GM18498 (cell line): ENCODE measurements around the gene SMAP1.

Experiments used
- ATAC-seq: cut with Tn5 transposase; IDR thresholded peaks from one replicate; pipeline ENCODE4 v1.9.1; 2021; ENCODE audit warnings: mild to moderate bottlenecking, moderate library complexity; ENCODE audit not compliant: unreplicated experiment

SMAP1 gene

DNA sequence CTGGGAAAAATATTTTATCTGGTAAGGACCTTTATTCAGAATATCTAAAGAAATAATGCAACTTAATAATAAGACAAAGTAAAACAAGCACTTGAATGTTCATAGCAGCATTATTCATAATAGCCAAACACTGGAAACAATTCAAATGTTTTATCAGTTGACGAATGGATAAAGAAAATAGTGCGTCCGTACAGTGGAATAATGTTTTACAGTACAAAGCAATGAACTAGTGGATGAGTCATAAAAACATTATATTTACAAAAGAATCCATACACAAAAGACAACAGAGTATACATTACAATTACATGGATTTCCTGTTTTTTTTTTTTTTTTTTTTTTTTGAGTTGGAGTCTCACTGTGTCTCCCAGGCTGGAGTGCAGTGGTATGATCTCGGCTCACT, 12.7 kb downstream of the SMAP1 start:
- ATAC-seq, result no peak

- no peak for ATAC-seq
These were observed 17.3 kb downstream of the SMAP1 start for GRCh38 chr6:70684794-70685493.

DNA sequence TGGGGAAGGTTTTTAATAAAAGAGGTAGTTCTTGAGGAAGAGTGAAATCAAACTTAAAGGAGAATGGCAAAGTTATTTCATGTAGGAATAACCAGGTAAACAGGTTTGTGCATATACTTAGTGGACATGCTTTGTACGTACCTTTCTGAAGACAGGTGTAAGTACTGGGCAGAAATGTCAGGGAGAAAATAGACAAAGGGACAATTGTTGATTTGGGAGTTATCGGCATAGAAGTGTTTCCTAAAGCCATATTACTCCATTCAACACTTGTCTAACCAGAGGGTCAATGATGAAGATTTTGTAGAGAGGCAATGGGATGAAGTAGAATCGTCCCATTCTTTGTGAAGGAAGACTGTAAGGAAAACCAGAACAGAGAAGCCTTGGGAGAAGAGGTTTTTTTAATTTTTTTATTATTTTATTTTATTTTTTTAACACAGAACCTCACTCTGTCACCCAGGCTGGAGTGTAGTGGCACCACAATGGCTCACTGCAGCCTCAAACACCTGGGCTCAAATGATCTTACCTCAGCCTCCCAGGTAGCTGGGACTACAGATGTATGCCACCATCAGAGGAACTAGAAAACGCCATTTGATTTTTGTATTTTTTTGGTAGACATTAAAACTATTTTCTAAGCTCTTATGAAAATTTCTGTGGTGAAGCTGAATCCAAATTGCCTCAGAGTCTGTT, 18.0 kb downstream of the SMAP1 start:
- no peak for ATAC-seq

DNA sequence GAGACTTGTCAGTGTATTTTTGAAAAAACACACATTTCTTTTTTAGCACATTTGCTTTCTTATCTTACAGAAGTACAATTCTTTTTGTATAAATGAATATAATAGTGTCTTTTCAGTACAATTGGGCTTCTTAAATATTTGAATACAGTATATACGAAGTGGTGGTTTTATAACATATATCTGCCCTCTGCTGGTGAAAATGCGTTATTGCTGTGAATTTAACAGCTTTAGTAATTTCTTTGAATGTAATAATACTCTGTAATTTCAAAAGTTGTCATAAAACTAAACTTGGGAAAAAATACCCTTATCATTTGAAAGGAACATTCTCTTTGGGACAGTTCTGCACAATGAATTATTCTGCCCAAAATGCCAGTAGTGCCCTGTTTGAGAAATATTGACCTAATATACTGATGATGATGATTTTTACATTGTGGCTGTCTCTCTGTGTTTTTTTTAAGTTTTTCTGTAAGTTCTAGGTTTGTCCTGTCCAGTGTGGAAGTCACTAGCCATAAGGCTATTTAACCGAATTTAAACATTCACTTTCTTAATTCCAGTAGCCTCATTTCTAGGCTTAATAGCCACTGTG, 19.0 kb downstream of the SMAP1 start:
- ATAC-seq, result peak; percentile 43

GRCh38 chr6:70693887-70694286, 26.2 kb downstream of the SMAP1 start:
- ATAC-seq, result no peak

- no peak for ATAC-seq
These were observed 26.7 kb downstream of the SMAP1 start for GRCh38 chr6:70694371-70694770.

GRCh38 chr6:70700922-70701876, 33.5 kb downstream of the SMAP1 start:
- no peak for ATAC-seq

- no peak for ATAC-seq
These were observed 38.1 kb downstream of the SMAP1 start for GRCh38 chr6:70705772-70706171.

- ATAC-seq, result no peak
These were observed 38.9 kb downstream of the SMAP1 start for GRCh38 chr6:70706491-70707123.

DNA sequence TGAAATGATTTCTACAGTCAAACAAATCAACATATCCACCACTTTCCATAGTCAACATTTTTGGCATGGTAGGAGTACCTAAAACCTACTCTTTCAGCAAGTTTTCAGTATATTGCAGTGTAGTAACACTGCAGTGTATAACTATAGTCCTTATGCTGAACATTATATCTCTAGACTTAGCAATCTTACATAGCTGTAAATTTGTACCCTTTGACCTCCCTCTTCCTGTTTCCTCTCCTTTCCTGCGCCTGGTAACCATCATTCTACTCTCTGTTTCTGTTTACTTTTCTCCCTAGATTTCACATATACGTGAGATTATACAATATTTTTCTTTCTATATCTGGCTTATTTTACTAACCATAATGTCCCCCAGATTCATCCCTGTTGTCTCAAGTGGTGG, 40.2 kb downstream of the SMAP1 start:
- ATAC-seq, result no peak

GRCh38 chr6:70708448-70708847, 40.8 kb downstream of the SMAP1 start:
- peak; percentile 43 for ATAC-seq

DNA sequence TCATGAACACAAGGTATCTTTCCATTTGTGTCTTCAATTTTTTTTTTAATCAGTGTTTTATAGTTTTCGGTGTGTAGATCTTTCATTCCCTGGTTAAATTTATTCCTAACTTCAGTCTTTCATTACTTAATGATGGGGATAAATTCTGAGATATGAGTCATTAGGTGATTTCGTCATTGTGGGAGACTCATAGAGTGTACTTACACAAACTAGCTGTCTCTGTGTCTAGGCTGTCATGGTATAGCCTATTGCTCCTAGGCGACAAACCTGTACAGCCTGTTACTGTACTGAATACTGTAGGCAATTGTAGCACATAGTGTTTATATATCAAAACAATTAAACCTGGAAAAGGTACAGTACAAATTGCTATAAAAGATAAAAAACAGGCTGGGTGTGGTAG, 42.1 kb downstream of the SMAP1 start:
- no peak for ATAC-seq

DNA sequence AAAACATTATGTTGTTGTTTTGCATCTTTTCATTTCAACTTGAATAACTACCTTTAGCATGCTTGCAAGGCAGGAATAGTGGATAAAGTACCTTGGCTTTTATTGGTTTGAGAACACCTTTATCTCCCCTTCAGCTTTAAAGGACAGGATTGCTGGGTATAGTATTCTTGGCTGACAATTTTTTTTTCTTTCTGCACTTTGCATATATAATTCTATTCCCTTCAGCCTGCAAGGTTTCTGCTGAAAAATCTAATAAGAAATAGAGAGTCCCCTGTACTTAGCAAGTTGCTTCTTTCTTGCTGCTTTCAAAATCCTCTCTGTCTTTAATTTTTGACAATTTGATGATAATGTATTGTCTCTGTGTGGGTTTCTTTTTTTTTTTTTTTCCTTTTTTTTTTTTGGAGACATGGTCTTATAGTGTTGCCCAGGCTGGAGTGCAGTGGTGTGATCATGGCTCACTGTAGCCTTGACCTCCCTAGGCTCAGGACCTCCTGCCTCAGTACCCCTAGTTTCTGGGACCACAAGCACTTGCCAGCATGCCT, 47.1 kb downstream of the SMAP1 start:
- ATAC-seq, result no peak

DNA sequence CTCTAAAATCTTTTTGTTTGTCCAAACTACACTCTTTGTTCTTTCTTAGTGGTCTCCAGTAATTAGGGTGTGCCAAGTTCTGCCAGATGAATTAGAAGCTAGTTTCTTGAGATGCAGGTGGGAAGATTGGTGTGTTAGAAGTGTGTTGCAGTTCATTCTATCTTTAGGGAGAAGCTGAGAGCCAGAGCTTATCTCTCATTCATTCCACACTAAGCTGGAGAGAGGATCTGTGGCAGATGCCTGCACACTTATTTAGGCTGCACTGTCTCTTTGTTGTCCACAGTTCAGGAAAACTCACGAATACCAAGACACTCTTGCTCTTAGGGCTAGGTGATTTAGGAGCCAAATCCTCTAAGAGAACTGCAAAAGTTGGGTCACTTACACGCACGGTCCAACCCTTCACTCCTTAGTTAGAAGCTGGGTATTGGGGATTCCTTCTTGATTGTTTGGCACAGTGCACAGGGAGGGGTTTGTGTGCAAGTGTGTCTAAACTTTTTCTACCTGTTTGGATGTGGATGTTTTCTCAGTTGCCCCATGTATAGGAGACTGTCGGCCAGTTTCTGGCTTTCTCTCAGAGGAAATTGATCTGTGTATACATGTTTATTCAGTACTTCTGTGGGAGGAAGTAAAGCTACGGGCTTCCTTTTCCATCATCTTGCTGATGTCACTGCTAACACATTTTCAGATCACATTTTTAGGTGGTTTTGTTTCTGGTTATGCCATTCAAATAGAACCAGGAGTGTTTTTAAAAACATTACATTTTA, 49.5 kb downstream of the SMAP1 start:
- ATAC-seq, result peak; percentile 70

DNA sequence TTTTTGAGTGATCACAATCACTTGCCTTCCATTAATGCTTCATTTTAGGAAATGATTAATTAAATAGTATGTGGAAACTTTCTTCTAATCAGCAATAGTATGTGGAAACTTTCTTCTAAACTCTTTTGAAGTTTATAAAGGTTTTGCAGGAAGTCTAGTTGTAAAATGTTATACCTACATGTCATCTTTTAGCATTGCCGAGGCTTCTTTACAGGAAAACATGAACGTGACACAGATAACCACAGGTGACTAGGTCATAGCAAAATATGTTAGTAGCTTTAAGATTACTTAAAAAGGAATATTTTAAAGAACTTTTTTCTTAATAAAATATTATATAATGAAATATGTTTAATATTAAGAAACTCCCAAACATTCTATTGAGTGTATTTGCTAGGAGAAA, 56.8 kb downstream of the SMAP1 start:
- ATAC-seq, result no peak

DNA sequence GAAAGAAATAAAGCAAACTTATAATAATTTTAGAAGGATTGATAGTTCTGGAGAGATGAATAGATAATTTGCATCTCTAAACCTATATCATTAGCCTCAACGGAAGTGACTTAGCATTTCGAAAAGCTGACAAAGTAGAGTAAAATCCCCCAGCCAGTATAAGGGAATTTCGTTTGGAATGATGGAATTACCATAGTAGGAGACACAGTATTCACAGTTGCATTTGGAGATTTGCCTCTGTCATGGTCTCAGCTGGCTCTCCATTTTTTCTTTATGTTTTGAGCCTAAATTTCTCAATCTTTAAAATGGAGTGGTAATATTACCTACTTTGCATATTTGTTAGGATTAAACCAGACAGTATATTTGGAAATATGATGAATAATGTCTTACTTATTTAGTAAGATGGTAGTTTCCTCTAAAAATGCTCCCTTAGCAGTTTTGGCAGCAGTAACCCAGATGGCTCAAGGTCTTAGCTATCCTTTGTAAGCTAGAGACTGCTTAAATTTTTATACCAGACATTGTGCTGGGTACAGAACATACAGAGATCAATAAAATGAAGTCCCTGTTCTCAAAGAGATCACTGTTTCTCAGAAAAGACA, 58.2 kb downstream of the SMAP1 start:
- ATAC-seq, result no peak

GRCh38 chr6:70734381-70734780, 66.7 kb downstream of the SMAP1 start:
- ATAC-seq, result no peak

DNA sequence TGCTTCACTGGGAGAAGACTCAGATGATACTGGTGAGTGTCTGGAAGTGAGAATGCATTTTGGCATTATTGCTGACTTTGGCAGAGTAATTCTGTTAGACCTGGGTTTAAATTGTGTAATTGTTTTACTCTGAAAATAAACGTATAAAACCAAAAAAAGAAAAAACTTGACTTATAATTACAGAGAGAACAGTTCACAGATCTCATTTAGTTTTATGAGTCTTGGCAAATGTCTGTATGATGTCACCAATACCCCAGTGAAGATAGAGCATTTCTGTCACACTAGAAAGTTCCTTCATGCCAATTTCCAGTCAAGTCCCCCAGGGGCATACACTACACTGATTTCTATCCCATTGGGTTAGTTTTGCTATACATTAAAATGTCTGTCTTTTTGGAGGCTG, 67.3 kb downstream of the SMAP1 start:
- no peak for ATAC-seq

DNA sequence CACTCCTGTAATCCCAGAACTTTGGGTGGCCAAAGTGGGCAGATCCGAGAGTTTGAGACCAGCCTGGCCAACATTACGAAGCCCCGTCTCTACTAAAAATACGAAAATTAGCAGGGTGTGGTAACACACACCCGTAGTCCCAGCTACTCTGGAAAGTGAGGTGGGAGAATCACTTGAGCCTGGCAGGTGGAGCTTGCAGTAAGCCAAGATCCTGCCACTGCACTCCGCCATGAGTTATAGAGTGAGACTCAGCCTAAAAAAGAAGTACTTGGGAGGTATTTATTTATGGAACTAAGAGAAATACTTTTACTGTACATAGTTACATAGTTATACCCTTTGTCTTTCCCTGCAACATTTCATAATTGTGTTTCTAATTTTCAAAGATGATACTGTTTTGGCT, 67.8 kb downstream of the SMAP1 start:
- ATAC-seq, result no peak
